ENCODE results near the gene CENPC.

DNA sequence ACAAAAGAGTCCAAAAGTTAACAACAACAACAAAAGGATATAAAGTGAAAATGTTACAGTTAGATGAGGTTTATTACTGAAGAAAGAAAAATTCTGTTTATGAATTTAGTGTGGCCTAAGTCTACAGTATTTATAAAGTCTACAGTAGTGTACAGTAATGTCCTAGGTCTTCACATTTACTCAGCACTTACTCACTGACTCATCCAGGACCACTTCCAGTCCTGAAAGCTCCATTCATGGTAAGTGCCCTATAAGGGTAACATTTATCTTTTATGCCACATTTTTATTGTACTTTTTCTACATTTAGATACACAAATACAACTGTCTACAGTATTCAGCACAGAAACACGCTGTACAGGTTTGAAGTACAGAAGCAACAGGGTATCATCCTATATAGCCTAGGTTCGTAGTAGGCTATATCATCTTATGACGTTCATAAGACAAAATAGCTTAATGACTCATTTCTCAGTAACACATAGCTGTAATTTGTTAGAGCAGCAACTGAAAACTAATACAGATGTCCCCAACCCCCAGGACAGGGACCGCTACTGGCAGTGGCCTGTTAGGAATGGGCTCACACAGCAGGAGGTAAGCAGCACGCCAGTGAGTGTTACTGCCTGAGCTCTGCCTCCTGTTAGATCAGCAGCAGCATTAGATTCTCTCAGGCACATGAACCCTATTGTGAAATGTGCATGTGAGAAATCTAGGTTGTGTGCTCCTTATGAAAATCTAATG lies 61.3 kb downstream of the CENPC start:
- no peak for TF ChIP-seq EP300 (IDR thresholded peaks at IDR 0.05)
- TF ChIP-seq, protein P1, sequence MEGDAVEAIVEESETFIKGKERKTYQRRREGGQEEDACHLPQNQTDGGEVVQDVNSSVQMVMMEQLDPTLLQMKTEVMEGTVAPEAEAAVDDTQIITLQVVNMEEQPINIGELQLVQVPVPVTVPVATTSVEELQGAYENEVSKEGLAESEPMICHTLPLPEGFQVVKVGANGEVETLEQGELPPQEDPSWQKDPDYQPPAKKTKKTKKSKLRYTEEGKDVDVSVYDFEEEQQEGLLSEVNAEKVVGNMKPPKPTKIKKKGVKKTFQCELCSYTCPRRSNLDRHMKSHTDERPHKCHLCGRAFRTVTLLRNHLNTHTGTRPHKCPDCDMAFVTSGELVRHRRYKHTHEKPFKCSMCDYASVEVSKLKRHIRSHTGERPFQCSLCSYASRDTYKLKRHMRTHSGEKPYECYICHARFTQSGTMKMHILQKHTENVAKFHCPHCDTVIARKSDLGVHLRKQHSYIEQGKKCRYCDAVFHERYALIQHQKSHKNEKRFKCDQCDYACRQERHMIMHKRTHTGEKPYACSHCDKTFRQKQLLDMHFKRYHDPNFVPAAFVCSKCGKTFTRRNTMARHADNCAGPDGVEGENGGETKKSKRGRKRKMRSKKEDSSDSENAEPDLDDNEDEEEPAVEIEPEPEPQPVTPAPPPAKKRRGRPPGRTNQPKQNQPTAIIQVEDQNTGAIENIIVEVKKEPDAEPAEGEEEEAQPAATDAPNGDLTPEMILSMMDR (IDR thresholded peaks at IDR 0.05): no peak

Data from tibial nerve (tissue), 4 donors.